ENCODE data around the gene CNTNAP5.

Gene CNTNAP5

GRCh38 chr2:124604940-124605339 is 579.9 kb downstream of the CNTNAP5 start:
- TF ChIP-seq TCF4 (CRISPR knock-in tag; IDR thresholded peaks at IDR 0.05; ENCODE audit: borderline replicate concordance): no peak
- ATAC-seq: no peak

- TF ChIP-seq OSR1 (CRISPR knock-in tag; IDR thresholded peaks at IDR 0.05): no peak
- no peak for TF ChIP-seq TOX (CRISPR knock-in tag; IDR thresholded peaks at IDR 0.05; ENCODE audit: borderline replicate concordance)
- no peak for TF ChIP-seq ZNF565 (CRISPR knock-in tag; conservative IDR thresholded peaks at IDR 0.05; ENCODE audit: low read depth)
- no peak for ATAC-seq
Measured at GRCh38 chr2:124607679-124608078, 582.6 kb downstream of the CNTNAP5 start.

- no peak for TF ChIP-seq TOX (CRISPR knock-in tag; IDR thresholded peaks at IDR 0.05; ENCODE audit: borderline replicate concordance)
- TF ChIP-seq ZFP3 (CRISPR knock-in tag; IDR thresholded peaks at IDR 0.05): no peak
- no peak for TF ChIP-seq SNAI2 (CRISPR knock-in tag; IDR thresholded peaks at IDR 0.05)
- no peak for TF ChIP-seq ESRRG (CRISPR knock-in tag; IDR thresholded peaks at IDR 0.05)
- no peak for TF ChIP-seq OSR1 (CRISPR knock-in tag; IDR thresholded peaks at IDR 0.05)
- no peak for TF ChIP-seq ZNF70 (CRISPR knock-in tag; IDR thresholded peaks at IDR 0.05)
- no peak for TF ChIP-seq TCF4 (CRISPR knock-in tag; IDR thresholded peaks at IDR 0.05; ENCODE audit: borderline replicate concordance)
- TF ChIP-seq ISL1 (CRISPR knock-in tag; IDR thresholded peaks at IDR 0.05): no peak
- no peak for TF ChIP-seq TSHZ2 (CRISPR knock-in tag; IDR thresholded peaks at IDR 0.05)
- TF ChIP-seq RARB (CRISPR knock-in tag; IDR thresholded peaks at IDR 0.05): no peak
- TF ChIP-seq GLIS3 (CRISPR knock-in tag; IDR thresholded peaks at IDR 0.05): no peak
- no peak for TF ChIP-seq BACH2 (CRISPR knock-in tag; IDR thresholded peaks at IDR 0.05; ENCODE audit: borderline replicate concordance)
- TF ChIP-seq ARNTL (CRISPR knock-in tag; IDR thresholded peaks at IDR 0.05; ENCODE audit: borderline replicate concordance, low read depth): no peak
- no peak for TF ChIP-seq CSDC2 (CRISPR knock-in tag; IDR thresholded peaks at IDR 0.05)
- no peak for TF ChIP-seq ZFP30 (CRISPR knock-in tag; IDR thresholded peaks at IDR 0.05)
- TF ChIP-seq POU6F1 (CRISPR knock-in tag; IDR thresholded peaks at IDR 0.05; ENCODE audit: borderline replicate concordance, low read depth): no peak
- no peak for TF ChIP-seq CSRNP3 (CRISPR knock-in tag; IDR thresholded peaks at IDR 0.05)
- no peak for ATAC-seq
Measured at GRCh38 chr2:124609667-124610066, 584.6 kb downstream of the CNTNAP5 start.

GRCh38 chr2:124610141-124610540 is 585.1 kb downstream of the CNTNAP5 start:
- TF ChIP-seq ISL1 (CRISPR knock-in tag; IDR thresholded peaks at IDR 0.05) (no peak), PATZ1 (CRISPR knock-in tag; IDR thresholded peaks at IDR 0.05; ENCODE audit: borderline replicate concordance) (no peak), OSR1 (CRISPR knock-in tag; IDR thresholded peaks at IDR 0.05) (no peak), ZC3H10 (CRISPR knock-in tag; IDR thresholded peaks at IDR 0.05) (no peak), GLIS3 (CRISPR knock-in tag; IDR thresholded peaks at IDR 0.05) (no peak), ZFP30 (CRISPR knock-in tag; IDR thresholded peaks at IDR 0.05) (no peak), TCF4 (CRISPR knock-in tag; IDR thresholded peaks at IDR 0.05; ENCODE audit: borderline replicate concordance) (no peak), ZNF8 (CRISPR knock-in tag; IDR thresholded peaks at IDR 0.05) (no peak), RARB (CRISPR knock-in tag; IDR thresholded peaks at IDR 0.05) (no peak)

More at GRCh38 chr2:124610141-124610540, 585.1 kb downstream of the CNTNAP5 start:
- no peak for ATAC-seq

Data from SK-N-SH treated with all-trans-retinoic acid at 6 μM for 48 hours (cell line).